Lower lobe of right lung (tissue), 2 donors: ENCODE results near the gene CEND1. TPM values are rescaled to one million over a fixed set of nuclear protein-coding genes. Genes with fewer than 3 reads are reported as not detected.

Source experiments
- ATAC-seq, 2 donors: fragments of 200-7000 bp; cut with Tn5 transposase; one replicate each; pipeline ENCODE4 v1.9.1; 2020 to 2022; ENCODE audit warnings: mild to moderate bottlenecking in 2 of 2, moderate library complexity in 2 of 2
- DNase-seq: peaks from one replicate; pipeline ENCODE4 v3.0.0-alpha.2; 2020
- H3K27ac ChIP-seq: fragments of 200-600 bp; one replicate; pipeline ENCODE4 v1.8.0; 2022
- H3K27me3 ChIP-seq: fragments of 200-600 bp; one replicate; pipeline ENCODE4 v1.8.0; 2022; ENCODE audit warnings: low read depth
- H3K36me3 ChIP-seq: fragments of 200-600 bp; one replicate; pipeline ENCODE4 v1.8.0; 2022; ENCODE audit warnings: mild to moderate bottlenecking
- H3K4me1 ChIP-seq: fragments of 200-600 bp; one replicate; pipeline ENCODE4 v1.8.0; 2022
- H3K4me3 ChIP-seq: fragments of 200-600 bp; one replicate; pipeline ENCODE4 v1.8.0; 2022; ENCODE audit warnings: mild to moderate bottlenecking
- H3K9me3 ChIP-seq: fragments of 200-600 bp; one replicate; pipeline ENCODE4 v1.8.0; 2022
- intact Hi-C: fragments of 100-400 bp; cut with DNase I; formaldehyde crosslinking; loops from one replicate; pipeline ENCODE4 v1.11.0; 2022
- total RNA-seq: library from RNA; stranded (reverse); fragmentation: NEBNext Ultra II Directional; extraction: Animal tissue kit (Norgen Biotek cat#: 25700); gene quantifications from one replicate; pipeline ENCODE4 v1.2.1, GENCODE V29; 2021
- TF ChIP-seq, protein P1 (sequence below): fragments of 200-600 bp; IDR thresholded peaks from one replicate; pipeline ENCODE4 v1.8.0; 2022; ENCODE audit warnings: antibody characterized with exemption, mild to moderate bottlenecking
- donor health status: DM: no; HTN: yes; CAD: no; lungs with severe emphysema.

CEND1 gene
- total RNA-seq, 1 donor from 2014 or later, result not detected

DNA sequence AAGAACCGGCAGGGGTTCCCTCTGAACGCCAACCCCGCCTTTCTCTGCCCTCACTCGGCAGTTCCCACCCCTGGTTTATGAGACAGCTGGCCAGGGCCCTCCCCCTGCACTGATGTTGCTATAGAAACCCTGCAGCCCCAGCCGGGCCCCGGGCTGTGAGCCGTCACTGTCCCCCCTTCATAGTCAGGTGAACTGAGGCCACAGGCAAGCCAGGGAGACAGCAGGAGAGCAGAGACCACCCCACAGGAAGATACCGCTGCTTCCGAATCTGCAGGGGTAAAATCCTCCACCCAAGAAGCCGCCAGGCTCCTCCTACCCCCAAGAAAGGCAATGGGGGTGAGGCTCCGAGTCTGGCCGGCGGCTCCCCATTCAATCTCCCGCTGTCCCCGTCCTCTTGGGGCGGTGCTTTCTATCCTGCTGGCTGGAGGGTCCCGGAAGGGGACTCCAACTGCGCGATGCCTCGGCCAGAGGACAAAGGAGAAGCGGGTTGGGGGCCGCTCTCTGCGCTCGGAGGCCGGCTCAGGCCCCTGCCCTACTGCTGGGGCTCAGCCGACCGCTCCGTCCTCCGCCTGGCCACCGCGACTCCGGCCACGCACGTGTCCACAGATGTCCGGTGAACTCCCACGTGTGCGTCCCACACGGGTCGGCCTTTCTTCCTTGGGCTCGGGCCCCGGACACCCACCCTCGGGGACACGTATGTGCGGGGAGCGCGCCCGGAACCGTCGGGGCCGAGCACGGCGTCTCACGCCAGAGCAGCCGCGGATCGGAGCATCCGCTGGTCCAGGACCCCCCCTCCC is 7.6 kb upstream of the CEND1 start:
- TF ChIP-seq, protein P1, sequence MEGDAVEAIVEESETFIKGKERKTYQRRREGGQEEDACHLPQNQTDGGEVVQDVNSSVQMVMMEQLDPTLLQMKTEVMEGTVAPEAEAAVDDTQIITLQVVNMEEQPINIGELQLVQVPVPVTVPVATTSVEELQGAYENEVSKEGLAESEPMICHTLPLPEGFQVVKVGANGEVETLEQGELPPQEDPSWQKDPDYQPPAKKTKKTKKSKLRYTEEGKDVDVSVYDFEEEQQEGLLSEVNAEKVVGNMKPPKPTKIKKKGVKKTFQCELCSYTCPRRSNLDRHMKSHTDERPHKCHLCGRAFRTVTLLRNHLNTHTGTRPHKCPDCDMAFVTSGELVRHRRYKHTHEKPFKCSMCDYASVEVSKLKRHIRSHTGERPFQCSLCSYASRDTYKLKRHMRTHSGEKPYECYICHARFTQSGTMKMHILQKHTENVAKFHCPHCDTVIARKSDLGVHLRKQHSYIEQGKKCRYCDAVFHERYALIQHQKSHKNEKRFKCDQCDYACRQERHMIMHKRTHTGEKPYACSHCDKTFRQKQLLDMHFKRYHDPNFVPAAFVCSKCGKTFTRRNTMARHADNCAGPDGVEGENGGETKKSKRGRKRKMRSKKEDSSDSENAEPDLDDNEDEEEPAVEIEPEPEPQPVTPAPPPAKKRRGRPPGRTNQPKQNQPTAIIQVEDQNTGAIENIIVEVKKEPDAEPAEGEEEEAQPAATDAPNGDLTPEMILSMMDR, result no peak
- Histone ChIP-seq H3K4me1 (peaks cover 37% of the 10 kb centered on the region), H3K27ac (peak overlapping the region; percentile 81), H3K36me3 (peaks cover 42% of the 10 kb centered on the region), H3K9me3 (no peaks in the 10 kb centered on the region), H3K4me3 (peak overlapping the region; percentile 80), H3K27me3 (no peaks in the 10 kb centered on the region)
- DNase-seq (peak; percentile 84), ATAC-seq (peak; percentile 47 to 53)
- intact Hi-C loops, result no loop called here

DNA sequence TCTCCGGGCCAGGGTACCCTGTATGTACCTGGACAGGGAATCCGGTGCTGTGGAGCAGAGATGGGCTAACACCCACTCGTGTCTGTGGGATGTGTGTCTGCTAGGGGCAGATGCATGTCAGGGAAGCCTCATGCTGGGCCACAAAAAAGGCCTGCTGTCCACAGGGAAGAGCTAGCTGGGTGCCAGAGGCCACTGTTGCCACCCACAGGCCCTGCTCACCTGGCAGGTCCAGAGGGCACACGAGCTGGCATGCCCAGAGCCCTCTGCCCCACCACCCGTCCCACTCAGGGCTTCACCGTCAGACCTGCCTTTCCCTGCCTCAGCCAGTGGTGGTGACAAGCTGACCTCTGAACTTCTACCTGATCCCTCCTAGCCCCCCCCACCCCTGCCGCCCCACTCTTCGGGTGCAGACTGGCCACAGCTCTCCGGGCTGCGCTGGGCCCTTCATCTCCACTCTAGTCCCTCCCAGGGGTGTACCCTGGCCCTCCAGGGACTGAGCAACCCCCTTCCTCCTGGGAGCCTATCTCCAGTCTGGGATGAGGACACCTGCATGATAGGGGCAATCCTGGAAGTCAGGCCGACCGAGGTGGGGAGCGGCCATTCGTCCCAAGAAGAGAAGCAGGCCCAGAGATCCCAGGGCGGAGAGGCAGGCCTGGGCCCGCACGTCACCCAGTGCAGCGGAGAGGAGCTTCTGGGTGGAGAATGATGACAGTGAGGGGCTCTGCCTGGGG is 6.8 kb upstream of the CEND1 start:
- Histone ChIP-seq H3K36me3 (peaks cover 39% of the 10 kb centered on the region), H3K4me3 (peak overlapping the region; percentile 80), H3K9me3 (no peaks in the 10 kb centered on the region), H3K4me1 (peaks cover 37% of the 10 kb centered on the region), H3K27me3 (no peaks in the 10 kb centered on the region), H3K27ac (peak overlapping the region; percentile 81)
- TF ChIP-seq, protein P1, result no peak
- ATAC-seq (no peak), DNase-seq (no peak)
- intact Hi-C loops, result no loop called here

DNA sequence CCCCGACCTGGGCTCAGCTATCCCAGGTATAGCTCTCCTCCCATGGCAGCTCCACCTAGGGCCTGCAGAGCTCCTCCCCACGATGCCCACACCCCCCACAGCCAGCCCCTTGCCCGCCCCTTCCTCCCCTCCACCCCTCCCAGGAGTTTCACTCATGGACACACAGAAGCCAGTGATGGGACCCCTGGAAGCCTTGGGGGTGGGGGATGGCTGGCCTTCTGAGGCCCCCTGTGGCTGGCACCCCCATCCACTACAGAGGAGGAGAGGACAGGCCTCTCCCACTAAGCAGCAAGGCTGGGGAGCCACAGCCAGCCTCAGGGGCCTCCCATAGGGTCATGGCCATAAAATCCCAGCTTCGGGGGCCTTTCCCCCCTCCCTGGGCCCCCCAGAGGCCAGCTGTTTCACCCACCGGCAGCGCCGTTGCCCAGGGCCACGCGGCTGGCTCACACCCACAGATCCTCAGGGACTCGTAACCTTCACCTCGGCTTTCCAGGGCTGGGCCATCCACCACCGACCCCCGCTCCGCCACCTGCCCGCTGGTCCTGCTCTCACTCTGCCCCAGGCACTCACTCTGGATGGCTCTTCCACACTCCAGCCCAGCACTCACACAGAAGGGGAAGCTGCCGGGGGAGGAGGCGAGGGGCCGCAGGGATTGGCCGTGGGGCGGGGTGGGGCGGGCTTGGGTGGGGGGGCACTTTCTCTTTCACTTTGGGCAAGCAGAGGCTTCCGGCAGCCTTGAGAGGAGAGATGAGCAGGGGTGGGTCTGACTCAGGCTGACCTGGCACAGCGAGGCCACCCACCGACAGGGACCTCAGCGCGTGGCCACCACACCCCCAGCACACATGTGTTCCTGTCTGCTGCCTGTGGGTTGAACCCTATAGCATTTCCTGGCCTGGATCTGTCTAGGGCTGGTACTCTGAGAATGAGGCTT is 6.0 kb upstream of the CEND1 start:
- intact Hi-C loops, result no loop called here
- peaks cover 40% of the 10 kb centered on the region for H3K36me3 ChIP-seq

DNA sequence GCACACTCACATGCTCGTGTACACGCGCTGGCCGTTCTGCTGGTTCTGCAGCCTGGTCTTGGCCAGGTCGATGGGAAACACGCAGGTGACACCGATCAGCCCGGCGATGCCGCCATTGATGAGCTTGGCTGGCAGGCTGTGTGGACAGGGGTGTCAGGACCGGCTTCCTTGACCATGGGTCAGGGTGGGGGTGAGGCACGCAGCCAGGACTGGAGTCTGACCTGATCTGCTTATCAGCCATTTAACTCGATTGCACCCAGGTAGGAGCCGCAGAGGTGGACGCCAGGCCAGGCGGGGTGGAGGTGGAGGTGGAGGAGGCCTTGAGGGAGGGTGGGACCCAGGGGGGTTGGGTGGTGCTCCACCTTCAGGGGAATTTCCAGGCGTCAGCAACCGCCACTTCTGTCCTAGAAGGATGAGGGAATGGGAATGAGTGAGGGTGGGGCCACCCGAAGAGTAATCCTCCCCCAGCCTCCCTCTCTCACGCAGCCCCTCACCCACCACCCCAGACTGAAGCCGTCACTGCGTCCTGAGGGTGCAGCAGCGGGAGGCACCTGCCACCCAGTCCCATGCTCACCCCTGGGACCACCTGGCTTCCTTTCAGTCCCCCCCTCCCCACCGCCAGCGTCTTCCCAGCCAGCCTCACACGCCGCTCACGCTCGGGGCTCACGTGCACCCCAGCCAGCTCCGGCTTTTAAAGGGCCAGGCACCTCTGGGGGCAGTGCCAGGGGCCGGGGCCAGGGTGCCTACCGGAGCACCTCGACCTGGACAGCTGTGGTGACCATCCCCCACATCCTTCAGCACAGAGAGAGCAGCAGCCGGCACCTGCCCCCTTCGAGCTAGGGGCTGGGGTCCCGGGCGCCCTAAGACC is 5.1 kb upstream of the CEND1 start:
- no peaks in the 10 kb centered on the region for H3K9me3 ChIP-seq
- DNase-seq (no peak), ATAC-seq (peak; percentile 11 to 57)
- H3K36me3 ChIP-seq, result peaks cover 31% of the 10 kb centered on the region
- H3K27ac ChIP-seq, result peak overlapping the region; percentile 81
- peak overlapping the region; percentile 80 for H3K4me3 ChIP-seq
- H3K27me3 ChIP-seq, result peaks cover under 1% of the 10 kb centered on the region
- TF ChIP-seq, protein P1, result no peak
- peaks cover 37% of the 10 kb centered on the region for H3K4me1 ChIP-seq
- intact Hi-C loops, result no loop called here

More for the DNA sequence above, 6.0 kb upstream of the CEND1 start:
- DNase-seq, result peak; percentile 90
- Histone ChIP-seq H3K27ac (peak overlapping the region; percentile 81), H3K9me3 (no peaks in the 10 kb centered on the region), H3K4me3 (peak overlapping the region; percentile 80), H3K27me3 (no peaks in the 10 kb centered on the region), H3K4me1 (peaks cover 37% of the 10 kb centered on the region)
- ATAC-seq, result peak; percentile 82 to 84
- TF ChIP-seq, protein P1, result no peak
